VCaP (cell line): Measurements from ENCODE around the gene HS3ST4.

Source experiments
- H3K27ac ChIP-seq: fragments of 450-650 bp; 2 replicates; pipeline ENCODE4 v1.5.1; 2017
- CTCF ChIP-seq: fragments of 450-650 bp; conservative IDR thresholded peaks from 2 replicates; pipeline ENCODE4 v1.5.1; 2017; ENCODE audit warnings: mild to moderate bottlenecking, moderate library complexity

The HS3ST4 gene

DNA sequence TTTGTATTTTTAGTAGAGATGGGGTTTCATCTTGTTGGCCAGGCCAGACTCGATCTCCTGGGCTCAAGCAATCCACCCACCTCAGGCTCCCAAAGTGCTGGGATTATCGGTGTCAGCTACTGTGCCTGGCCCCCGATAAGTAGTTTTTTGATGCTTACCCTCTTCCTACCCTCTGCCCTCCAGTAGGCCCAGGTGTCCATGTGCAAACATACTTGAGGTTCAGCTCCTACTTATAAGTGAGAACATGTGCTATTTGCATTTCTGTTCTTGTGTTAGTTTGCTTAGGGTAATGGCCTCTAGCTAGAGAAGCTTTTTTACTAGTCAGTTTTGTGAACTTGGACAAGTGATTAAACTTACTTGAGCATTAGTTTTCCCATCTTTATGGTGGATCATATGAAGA is 136.8 kb downstream of the HS3ST4 start:
- TF ChIP-seq CTCF: no peak

DNA sequence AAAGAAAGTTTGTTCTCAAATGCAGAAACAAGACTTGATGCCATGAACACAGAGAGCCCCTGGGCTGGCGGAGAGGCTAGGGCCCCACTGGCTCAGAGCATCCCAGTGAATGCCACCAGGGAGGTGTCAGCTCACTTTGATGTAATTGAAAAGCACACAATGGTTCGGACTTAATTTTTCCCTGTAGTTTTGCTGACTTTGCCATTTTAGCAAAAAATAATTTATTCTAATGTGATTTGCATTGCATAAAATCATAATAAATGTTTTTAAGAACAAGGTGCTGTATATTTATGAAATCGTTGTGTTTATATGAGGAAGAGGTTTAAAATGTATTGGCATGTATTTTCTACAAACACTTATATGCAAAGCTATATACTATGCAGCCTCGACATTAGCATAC is 140.5 kb downstream of the HS3ST4 start:
- TF ChIP-seq CTCF: no peak
- no peak overlapping the region for H3K27ac ChIP-seq

More for the DNA sequence above, 136.8 kb downstream of the HS3ST4 start:
- H3K27ac ChIP-seq: no peak overlapping the region

GRCh38 chr16:25834101-25834500 is 142.3 kb downstream of the HS3ST4 start:
- no peak for TF ChIP-seq CTCF
- no peak overlapping the region for H3K27ac ChIP-seq

DNA sequence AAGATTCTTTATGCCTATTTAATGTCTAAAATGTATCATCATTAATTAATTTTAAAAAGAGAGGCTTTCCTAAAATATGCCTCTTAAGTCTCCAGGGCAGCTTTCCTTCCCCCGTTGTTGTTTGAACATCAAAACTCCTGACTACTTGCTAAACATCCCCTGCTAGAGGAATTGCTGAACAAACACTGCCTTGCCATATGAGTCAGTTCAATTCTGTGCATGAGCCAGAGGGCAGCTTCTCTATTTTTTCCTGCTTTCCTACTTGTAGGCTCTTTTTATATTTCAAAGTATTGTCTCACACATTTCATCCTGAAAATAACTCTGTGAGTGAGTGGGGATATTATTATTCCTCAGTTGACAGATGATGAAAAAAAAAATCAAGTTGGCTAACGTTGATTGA is 143.4 kb downstream of the HS3ST4 start:
- H3K27ac ChIP-seq: no peak overlapping the region
- no peak for TF ChIP-seq CTCF

DNA sequence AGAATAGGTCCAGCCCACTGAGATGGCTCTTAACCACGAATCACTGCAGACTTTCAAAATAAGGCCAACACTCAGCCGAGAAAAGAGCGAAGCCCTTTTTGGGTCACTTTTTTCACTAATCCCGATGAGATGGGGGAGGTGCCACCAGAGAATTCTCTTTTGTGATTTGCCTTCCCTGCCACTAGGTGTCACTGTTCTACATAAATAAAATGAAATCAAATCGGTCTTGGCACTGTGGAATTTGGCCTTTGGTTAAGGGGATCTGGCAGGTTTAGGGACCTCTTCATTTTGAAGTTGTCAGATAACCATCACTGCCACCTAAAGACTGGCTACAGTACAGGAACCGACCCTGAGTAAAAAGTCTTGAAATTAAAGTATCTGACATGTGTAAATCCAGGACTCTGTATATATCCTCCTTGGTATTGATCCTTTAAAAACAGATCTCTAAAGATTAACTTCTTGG is 147.0 kb downstream of the HS3ST4 start:
- peak; percentile 63 for TF ChIP-seq CTCF
- H3K27ac ChIP-seq: no peak overlapping the region

GRCh38 chr16:25841761-25842160 is 150.0 kb downstream of the HS3ST4 start:
- TF ChIP-seq CTCF: no peak

GRCh38 chr16:25845901-25846300 is 154.1 kb downstream of the HS3ST4 start:
- TF ChIP-seq CTCF: no peak

More at GRCh38 chr16:25841761-25842160, 150.0 kb downstream of the HS3ST4 start:
- no peak overlapping the region for H3K27ac ChIP-seq

More at GRCh38 chr16:25845901-25846300, 154.1 kb downstream of the HS3ST4 start:
- H3K27ac ChIP-seq: no peak overlapping the region
